ENCODE measurements around the gene RBM18.

DNA sequence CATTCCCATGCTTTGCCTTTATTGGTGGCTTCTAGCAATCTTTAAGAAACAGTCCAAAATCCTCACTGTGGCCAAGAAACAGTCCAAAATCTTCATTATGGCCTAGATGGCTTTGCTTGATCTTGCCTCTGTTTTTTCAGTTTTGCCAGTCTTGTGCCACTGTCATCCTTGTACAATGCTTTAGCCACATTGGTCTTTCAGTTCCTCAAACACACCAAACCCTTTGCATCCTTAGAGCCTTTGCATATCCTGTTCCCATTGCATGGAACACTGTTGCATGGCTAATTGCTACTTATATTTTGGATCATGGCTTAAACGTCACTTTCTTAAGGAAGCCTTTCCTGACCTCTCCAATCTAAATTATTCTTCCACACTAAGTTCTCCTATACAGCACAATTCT is 22.1 kb upstream of the RBM18 start:
- TF ChIP-seq, protein P1, sequence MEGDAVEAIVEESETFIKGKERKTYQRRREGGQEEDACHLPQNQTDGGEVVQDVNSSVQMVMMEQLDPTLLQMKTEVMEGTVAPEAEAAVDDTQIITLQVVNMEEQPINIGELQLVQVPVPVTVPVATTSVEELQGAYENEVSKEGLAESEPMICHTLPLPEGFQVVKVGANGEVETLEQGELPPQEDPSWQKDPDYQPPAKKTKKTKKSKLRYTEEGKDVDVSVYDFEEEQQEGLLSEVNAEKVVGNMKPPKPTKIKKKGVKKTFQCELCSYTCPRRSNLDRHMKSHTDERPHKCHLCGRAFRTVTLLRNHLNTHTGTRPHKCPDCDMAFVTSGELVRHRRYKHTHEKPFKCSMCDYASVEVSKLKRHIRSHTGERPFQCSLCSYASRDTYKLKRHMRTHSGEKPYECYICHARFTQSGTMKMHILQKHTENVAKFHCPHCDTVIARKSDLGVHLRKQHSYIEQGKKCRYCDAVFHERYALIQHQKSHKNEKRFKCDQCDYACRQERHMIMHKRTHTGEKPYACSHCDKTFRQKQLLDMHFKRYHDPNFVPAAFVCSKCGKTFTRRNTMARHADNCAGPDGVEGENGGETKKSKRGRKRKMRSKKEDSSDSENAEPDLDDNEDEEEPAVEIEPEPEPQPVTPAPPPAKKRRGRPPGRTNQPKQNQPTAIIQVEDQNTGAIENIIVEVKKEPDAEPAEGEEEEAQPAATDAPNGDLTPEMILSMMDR (IDR thresholded peaks at IDR 0.05): no peak
- TF ChIP-seq POLR2A (IDR thresholded peaks at IDR 0.05; ENCODE audit: low read depth): no peak

All from esophagus muscularis mucosa (tissue), 3 donors.